Measurements from ENCODE around the gene B3GALNT2.

B3GALNT2 gene

GRCh38 chr1:235408503-235408960, 95.7 kb downstream of the B3GALNT2 start:
- no peak for DNase-seq

- DNase-seq, result no peak
These were observed 96.8 kb downstream of the B3GALNT2 start for GRCh38 chr1:235407419-235407818.

- no peak for DNase-seq
These were observed 100.1 kb downstream of the B3GALNT2 start for GRCh38 chr1:235404190-235404589.

GRCh38 chr1:235403593-235403992, 100.7 kb downstream of the B3GALNT2 start:
- DNase-seq, result no peak

GRCh38 chr1:235402457-235403200, 101.6 kb downstream of the B3GALNT2 start:
- no peak for DNase-seq

- DNase-seq, result no peak
These were observed 103.0 kb downstream of the B3GALNT2 start for GRCh38 chr1:235401251-235401650.

Data from NCI-H2029 (cell line).